GM12873 (cell line): ENCODE data around the gene TMEFF2.

Source experiments
- TF ChIP-seq, protein P1 (sequence below): IDR thresholded peaks from 2 replicates; pipeline ENCODE4 v1.5.1; 2012; ENCODE audit warnings: low read depth, mild to moderate bottlenecking, moderate library complexity, low read length, control low read depth; ENCODE audit not compliant: insufficient read depth; ENCODE audit errors: missing control alignments

TMEFF2 gene

DNA sequence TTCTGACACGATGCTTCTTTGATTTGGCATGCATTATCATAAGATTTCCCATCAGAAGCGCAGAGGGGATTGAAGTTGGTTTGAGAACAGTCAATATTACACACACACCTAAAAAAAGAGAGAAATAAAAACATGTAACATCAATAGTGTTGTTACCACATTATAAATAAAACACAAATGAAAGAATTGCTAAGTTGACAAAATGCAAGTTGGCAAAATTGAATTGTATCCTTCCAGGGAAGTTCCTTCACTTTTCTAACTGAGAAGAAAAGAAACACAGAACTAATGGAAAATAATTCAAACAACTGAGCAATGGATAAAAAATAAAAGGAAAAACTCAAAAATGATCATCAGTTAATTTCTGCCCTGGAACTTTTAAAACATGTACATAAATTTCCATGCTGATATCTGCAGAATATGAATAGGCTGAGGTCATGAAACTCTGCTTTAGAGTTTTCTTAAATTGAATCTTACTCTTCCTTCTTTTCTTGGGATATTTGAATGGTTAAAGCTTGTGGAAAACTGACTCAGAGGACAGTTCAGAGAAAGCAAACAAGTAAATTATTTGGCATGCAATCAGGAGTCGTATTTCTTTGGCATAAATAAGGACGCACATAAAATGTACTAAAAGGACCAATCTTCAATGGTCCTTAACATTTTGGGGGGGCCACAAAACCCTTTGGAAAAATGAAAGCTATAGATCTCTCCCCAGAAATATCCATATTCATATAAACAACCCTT lies 195.5 kb downstream of the TMEFF2 start:
- TF ChIP-seq, protein P1, sequence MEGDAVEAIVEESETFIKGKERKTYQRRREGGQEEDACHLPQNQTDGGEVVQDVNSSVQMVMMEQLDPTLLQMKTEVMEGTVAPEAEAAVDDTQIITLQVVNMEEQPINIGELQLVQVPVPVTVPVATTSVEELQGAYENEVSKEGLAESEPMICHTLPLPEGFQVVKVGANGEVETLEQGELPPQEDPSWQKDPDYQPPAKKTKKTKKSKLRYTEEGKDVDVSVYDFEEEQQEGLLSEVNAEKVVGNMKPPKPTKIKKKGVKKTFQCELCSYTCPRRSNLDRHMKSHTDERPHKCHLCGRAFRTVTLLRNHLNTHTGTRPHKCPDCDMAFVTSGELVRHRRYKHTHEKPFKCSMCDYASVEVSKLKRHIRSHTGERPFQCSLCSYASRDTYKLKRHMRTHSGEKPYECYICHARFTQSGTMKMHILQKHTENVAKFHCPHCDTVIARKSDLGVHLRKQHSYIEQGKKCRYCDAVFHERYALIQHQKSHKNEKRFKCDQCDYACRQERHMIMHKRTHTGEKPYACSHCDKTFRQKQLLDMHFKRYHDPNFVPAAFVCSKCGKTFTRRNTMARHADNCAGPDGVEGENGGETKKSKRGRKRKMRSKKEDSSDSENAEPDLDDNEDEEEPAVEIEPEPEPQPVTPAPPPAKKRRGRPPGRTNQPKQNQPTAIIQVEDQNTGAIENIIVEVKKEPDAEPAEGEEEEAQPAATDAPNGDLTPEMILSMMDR: no peak

DNA sequence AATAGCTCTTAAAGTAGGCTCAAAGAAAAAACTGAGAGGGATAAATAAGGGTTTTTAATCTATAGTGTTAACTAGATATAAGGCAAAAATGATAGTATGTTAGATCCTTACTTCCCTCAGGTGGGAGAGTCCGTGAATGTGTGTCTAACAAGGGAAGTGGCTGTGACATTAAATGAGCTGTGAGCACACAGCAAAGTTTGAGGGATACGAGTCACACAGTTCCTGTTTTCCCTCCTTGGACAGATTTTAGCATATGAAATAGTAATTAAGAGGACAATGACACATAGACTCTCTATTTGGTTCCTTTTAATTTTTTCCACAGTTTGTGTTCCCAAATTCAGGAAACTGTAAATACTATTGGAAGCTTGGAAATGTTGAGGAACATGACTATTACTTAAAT lies 199.4 kb downstream of the TMEFF2 start:
- TF ChIP-seq, protein P1: no peak

DNA sequence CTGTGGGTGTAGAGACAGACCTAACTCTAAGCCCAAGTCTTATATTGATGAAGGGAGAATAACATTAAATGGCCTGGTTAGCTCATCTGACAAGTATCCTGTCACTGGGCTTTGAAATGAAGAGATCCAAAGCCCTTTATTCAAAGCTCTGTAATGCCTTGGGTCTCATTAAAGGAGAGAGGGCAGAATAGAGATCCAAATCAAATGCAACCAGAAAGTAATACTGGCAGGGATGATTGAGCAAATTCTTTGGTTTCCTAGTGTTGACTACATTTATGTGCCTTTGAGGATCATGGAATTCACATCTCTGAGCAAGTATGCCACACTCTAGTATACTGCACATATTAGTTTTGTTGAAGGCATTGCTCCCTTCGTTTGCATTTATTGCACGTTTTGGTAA lies 200.0 kb downstream of the TMEFF2 start:
- TF ChIP-seq, protein P1: no peak

DNA sequence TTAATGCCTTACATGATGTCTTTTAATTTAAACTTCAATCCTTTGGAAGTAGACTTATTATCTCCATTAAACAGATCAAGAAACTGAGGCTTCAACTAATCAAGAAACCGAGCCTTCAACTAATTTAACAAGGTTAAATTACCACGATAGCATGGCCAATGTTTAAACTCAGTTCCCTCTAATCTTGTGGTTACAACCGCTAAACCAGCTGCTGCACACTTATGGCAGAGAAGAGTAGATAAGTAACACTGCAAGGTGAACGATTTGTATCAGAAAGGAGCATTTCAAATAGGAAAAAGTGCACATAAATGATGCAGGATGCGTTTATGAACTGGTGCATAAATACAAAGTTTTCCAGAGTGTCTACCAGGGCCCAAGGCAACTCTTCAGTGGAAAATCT lies 203.3 kb downstream of the TMEFF2 start:
- TF ChIP-seq, protein P1: no peak

DNA sequence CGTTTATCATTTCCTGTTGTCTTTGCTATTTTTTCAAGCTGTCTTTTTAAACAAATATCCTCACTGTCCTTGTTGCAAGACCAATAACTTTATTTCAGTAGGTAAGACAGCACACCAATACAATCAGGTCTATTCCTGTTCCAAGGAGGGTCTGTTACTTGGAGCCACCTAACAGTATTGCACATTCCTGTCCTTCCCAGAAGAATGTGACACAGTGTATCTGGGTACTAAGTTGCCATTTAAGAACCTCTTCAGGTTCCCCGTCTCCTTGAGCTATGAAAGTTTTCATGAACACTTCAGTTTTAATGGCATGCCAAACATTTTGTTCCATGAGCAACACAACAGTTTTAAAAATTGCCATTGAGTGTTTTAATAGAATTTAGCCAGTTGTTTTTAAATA lies 209.0 kb downstream of the TMEFF2 start:
- TF ChIP-seq, protein P1: no peak

DNA sequence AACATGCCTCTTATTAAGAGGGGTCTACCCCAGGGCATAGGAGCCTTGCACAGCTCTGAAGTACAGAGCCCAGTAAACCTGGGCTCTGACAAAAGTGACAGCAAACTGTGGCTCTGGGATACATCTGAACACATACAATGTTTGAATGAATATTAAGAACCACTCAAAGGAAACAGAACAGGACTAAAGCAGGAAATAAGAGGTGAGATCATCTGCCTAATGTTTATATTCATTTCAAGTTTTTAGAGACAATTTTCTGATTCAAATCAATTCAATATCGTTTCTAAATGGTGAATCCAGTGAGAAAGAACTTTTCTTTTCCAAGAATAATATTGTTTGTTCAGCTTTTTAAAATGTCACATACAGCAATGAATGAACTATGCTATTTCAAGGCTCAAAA lies 211.1 kb downstream of the TMEFF2 start:
- TF ChIP-seq, protein P1: no peak

DNA sequence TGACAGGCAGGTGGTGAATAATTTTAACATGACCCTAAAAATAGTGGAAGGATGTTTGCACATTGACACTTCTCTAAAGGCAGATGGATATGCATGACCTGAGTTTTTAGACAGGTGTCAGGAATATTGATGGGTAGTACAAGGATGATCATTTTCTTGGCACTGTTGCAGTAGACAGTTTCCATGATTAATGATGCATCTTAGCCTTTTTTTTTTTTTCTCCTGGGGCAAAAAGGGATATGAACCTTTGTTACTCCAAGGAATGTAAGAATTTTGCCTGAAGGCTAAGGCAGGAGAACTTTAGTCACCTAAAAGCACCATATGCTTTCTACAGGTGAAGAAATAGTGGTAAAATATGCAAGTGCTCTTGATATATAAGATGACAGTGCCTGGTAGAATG lies 211.5 kb downstream of the TMEFF2 start:
- TF ChIP-seq, protein P1: no peak
